ENCODE measurements around the gene FOXK1.
"Not testable (repeated sequence)": the region's sequence is repeated elsewhere in the genome, so short reads cannot be mapped to it uniquely, and the experiment has no call there.

FOXK1 gene

DNA sequence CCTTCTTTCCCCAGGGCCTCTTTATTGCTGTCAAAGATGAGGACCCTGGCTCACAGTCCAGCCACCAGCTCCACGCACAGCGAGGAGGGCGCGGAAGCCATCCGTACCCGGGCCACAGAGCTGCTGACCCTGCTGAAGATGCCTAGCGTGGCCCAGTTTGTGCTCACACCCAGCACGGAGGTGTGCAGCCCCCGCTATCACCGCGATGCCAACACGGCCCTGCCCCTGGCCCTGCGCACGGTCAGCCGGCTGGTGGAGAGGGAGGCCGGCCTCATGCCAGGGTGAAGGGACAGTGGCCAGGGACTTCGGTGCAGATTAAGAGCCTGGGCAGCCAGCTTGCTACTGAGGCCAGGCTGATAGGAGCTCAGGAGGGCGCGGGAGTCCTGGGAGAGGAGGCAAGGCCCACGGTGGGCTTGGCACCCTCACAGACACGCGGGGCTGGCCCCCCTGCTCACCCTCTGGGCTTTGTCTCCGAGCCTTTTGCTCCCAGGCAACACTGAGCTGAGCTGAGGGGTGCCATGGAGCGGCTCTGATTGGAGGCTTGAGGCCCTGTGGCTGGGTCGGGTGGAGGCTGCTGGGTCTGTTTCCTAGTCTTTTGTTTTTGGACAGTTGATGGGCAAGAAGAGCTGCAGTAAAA lies 109.1 kb downstream of the FOXK1 start:
- no peak for DNase-seq (ENCODE audit: low read depth, low spot score)
- no peaks in the 10 kb centered on the region for H3K9me3 ChIP-seq (ENCODE audit: low read depth, low read length)
- TF ChIP-seq POLR2AphosphoS5 (IDR thresholded peaks at IDR 0.05; ENCODE audit: borderline replicate concordance, low read depth, low read length), result no peak
- TF ChIP-seq EZH2 (IDR thresholded peaks at IDR 0.05), result no peak
- no peak for TF ChIP-seq FOXP2 (optimal IDR thresholded peaks at IDR 0.05; ENCODE audit: control extremely low read depth, extremely low read length, insufficient read depth)
- H3K36me3 ChIP-seq (ENCODE audit: insufficient read depth, low read length), result peaks cover 9% of the 10 kb centered on the region; the same call in 1 of the 2 replicates
- H3K9ac ChIP-seq (ENCODE audit: insufficient read length), result no peak overlapping the region
- no peak overlapping the region for H3K4me3 ChIP-seq
- no peak overlapping the region for H3K27ac ChIP-seq

DNA sequence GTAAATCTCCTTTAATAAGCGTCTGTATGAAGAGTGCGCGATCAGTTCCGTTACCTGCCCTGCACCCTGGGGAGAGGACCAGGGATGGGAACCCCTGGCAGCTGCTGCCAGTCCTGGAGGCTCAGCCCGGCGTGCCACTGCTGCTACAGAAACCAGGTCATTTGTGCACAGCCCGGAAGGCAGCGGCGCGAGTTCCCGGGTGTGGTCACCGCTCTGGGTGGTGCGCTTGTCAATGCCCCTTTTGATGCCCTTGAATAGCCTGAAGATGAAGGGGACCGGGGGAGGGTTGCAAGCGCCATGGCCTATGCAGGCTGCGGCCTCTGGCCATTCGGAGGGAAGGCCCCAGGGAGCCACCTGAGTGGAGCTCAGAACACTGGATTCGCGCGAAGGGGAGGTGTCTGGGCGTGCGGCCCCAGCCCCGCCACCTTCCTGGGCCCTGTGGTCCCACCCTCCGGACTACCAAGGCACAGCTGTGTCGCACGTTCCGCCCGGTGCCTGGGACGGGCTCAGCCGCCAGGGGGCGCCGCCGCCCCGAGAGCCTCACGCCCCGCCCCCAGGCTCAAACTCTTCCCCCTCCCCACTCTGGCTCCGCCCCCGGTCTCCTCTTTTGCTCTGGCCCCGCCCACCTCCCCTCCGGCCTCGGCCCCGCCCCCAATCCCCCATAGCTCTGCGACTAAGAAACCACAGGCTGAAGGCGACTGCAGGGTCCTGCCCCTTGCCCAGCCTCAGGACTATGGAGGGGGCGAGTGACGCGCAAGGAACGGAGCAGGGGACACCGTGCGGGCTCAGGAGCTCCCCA lies 109.8 kb downstream of the FOXK1 start:
- no peak for DNase-seq (ENCODE audit: low read depth, low spot score)
- Histone ChIP-seq H3K4me3 (no peak overlapping the region), H3K9ac (ENCODE audit: insufficient read length) (no peak overlapping the region), H3K36me3 (ENCODE audit: insufficient read depth, low read length) (peaks cover 9% of the 10 kb centered on the region; the same call in 1 of the 2 replicates), H3K27ac (no peak overlapping the region), H3K9me3 (ENCODE audit: low read depth, low read length) (no peaks in the 10 kb centered on the region)
- TF ChIP-seq FOXP2 (optimal IDR thresholded peaks at IDR 0.05; ENCODE audit: control extremely low read depth, extremely low read length, insufficient read depth) (no peak), POLR2AphosphoS5 (IDR thresholded peaks at IDR 0.05; ENCODE audit: borderline replicate concordance, low read depth, low read length) (no peak), EZH2 (IDR thresholded peaks at IDR 0.05) (no peak)

- no peak overlapping the region for H3K27ac ChIP-seq
- H3K9ac ChIP-seq (ENCODE audit: insufficient read length), result no peak overlapping the region
- no peak overlapping the region for H3K4me3 ChIP-seq
Observed at GRCh38 chr7:4792537-4793126, 110.5 kb downstream of the FOXK1 start.

DNA sequence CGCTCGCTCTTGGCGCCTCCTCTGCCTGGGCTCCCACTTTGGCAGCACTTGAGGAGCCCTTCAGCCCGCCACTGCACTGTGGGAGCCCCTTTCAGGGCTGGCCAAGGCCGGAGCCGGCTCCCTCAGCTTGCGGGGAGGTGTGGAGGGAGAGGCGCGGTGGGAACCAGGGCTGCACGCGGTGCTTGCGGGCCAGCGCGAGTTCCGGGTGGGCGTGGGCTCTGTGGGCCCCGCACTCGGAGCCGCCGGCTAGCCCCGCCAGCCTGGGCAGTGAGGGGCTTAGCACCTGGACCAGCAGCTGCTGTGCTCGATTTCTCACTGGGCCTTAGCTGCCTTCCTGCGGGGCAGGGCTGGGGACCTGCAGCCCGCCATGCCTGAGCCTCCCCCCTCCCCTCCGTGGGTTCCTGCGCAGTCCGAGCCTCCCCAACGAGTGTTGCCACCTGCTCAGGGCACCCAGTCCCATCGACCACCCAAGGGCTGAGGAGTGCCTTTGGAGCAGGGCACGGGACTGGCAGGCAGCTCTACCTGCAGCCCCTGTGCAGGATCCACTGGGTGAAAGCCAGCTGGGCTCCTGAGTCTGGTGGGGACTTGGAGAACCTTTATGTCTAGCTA lies 111.4 kb downstream of the FOXK1 start:
- H3K9ac ChIP-seq (ENCODE audit: insufficient read length); H3K4me3 ChIP-seq; H3K36me3 ChIP-seq (ENCODE audit: insufficient read depth, low read length); DNase-seq (ENCODE audit: low read depth, low spot score); H3K9me3 ChIP-seq (ENCODE audit: low read depth, low read length); H3K27ac ChIP-seq: not testable (repeated sequence)

More at GRCh38 chr7:4792537-4793126, 110.5 kb downstream of the FOXK1 start:
- Histone ChIP-seq H3K36me3 (ENCODE audit: insufficient read depth, low read length) (peaks cover 9% of the 10 kb centered on the region; the same call in 1 of the 2 replicates), H3K9me3 (ENCODE audit: low read depth, low read length) (no peaks in the 10 kb centered on the region)
- no peak for DNase-seq (ENCODE audit: low read depth, low spot score)
- TF ChIP-seq POLR2AphosphoS5 (IDR thresholded peaks at IDR 0.05; ENCODE audit: borderline replicate concordance, low read depth, low read length) (no peak), EZH2 (IDR thresholded peaks at IDR 0.05) (no peak), FOXP2 (optimal IDR thresholded peaks at IDR 0.05; ENCODE audit: control extremely low read depth, extremely low read length, insufficient read depth) (no peak)

DNA sequence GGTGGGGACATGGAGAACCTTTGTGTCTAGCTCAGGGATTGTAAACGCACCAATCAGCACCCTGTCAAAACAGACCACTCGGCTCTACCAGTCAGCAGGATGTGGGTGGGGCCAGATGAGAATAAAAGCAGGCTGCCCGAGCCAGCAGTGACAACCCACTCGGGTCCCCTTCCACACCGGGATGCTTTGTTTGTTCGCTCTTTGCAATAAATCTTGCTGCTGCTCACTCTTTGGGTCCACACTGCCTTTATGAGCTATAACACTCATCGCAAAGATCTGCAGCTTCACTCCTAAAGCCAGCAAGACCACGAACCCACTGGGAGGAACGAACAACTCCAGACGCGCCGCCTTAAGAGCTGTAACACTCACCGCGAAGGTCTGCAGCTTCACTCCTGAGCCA lies 112.1 kb downstream of the FOXK1 start:
- H3K9me3 ChIP-seq (ENCODE audit: low read depth, low read length); H3K27ac ChIP-seq; H3K9ac ChIP-seq (ENCODE audit: insufficient read length); H3K36me3 ChIP-seq (ENCODE audit: insufficient read depth, low read length); H3K4me3 ChIP-seq; DNase-seq (ENCODE audit: low read depth, low spot score): not testable (repeated sequence)

GRCh38 chr7:4794591-4795350 lies 112.7 kb downstream of the FOXK1 start:
- Histone ChIP-seq H3K4me3 (no peak overlapping the region), H3K27ac (no peak overlapping the region), H3K36me3 (ENCODE audit: insufficient read depth, low read length) (peaks cover 4% of the 10 kb centered on the region; the same call in 1 of the 2 replicates), H3K9me3 (ENCODE audit: low read depth, low read length) (no peaks in the 10 kb centered on the region), H3K9ac (ENCODE audit: insufficient read length) (no peak overlapping the region)
- no peak for TF ChIP-seq EZH2 (IDR thresholded peaks at IDR 0.05)
- TF ChIP-seq POLR2AphosphoS5 (IDR thresholded peaks at IDR 0.05; ENCODE audit: borderline replicate concordance, low read depth, low read length), result no peak
- no peak for TF ChIP-seq FOXP2 (optimal IDR thresholded peaks at IDR 0.05; ENCODE audit: control extremely low read depth, extremely low read length, insufficient read depth)
- DNase-seq (ENCODE audit: low read depth, low spot score), result no peak

DNA sequence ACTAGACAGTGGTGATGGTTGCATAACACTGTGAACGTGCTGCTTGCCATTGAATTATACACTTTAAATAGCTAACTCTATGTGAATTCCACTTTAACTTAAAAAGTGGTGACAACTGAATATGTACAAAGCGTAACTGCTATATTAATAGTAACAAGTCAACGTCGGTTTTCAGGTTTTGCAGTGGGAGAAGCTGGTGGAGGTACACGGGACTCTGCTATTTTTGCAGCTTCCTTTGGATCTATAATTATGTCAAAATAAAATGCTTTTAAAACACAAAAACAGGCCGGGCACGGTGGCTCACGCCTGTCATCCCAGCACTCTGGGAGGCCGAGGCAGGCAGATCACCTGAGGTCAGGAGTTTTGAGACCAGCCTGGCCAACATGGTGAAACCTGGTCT lies 114.4 kb downstream of the FOXK1 start:
- no peaks in the 10 kb centered on the region for H3K9me3 ChIP-seq (ENCODE audit: low read depth, low read length)
- H3K4me3 ChIP-seq, result no peak overlapping the region
- peaks cover 4% of the 10 kb centered on the region; the same call in 1 of the 2 replicates for H3K36me3 ChIP-seq (ENCODE audit: insufficient read depth, low read length)
- TF ChIP-seq EZH2 (IDR thresholded peaks at IDR 0.05), result no peak
- no peak for TF ChIP-seq POLR2AphosphoS5 (IDR thresholded peaks at IDR 0.05; ENCODE audit: borderline replicate concordance, low read depth, low read length)
- TF ChIP-seq FOXP2 (optimal IDR thresholded peaks at IDR 0.05; ENCODE audit: control extremely low read depth, extremely low read length, insufficient read depth), result no peak
- no peak overlapping the region for H3K9ac ChIP-seq (ENCODE audit: insufficient read length)
- DNase-seq (ENCODE audit: low read depth, low spot score), result no peak
- no peak overlapping the region for H3K27ac ChIP-seq
